Loucy (cell line): Measurements from ENCODE around the gene SKA1.
"Not testable (repeated sequence)": the region's sequence is repeated elsewhere in the genome, so short reads cannot be mapped to it uniquely, and the experiment has no call there.

Experiments
- H2AFZ ChIP-seq: fragments of 200-600 bp; sonication (generic); 2 replicates; pipeline ENCODE4 v1.6.0; 2016; ENCODE audit warnings: antibody characterized with exemption, mild to moderate bottlenecking, low read length, moderate library complexity
- H3F3A ChIP-seq: fragments of 200-600 bp; 2 replicates; pipeline ENCODE4 v1.6.0; 2016; ENCODE audit warnings: antibody characterized with exemption, low read depth, mild to moderate bottlenecking
- H3K27me3 ChIP-seq: fragments of 200-600 bp; sonication (generic); 2 replicates; pipeline ENCODE4 v1.6.1; 2014; ENCODE audit warnings: low read length, mild to moderate bottlenecking; ENCODE audit not compliant: insufficient read depth, poor library complexity, severe bottlenecking
- H3K36me3 ChIP-seq: fragments of 200-600 bp; sonication (generic); 2 replicates; pipeline ENCODE4 v1.6.1; 2016; ENCODE audit warnings: low read length; ENCODE audit not compliant: insufficient read depth
- H3K4me1 ChIP-seq: fragments of 200-600 bp; sonication (generic); 2 replicates; pipeline ENCODE4 v1.5.1; 2014; ENCODE audit warnings: low read length, mild to moderate bottlenecking; ENCODE audit not compliant: insufficient read depth, poor library complexity, severe bottlenecking
- H3K4me2 ChIP-seq: fragments of 200-600 bp; sonication (generic); 2 replicates; pipeline ENCODE4 v1.6.0; 2014; ENCODE audit warnings: antibody characterized with exemption, low read length, low read depth, mild to moderate bottlenecking; ENCODE audit not compliant: poor library complexity, severe bottlenecking
- H3K4me3 ChIP-seq: fragments of 200-600 bp; sonication (generic); 2 replicates; pipeline ENCODE4 v1.5.1; 2014; ENCODE audit warnings: low read length, mild to moderate bottlenecking, mixed read lengths; ENCODE audit not compliant: poor library complexity, severe bottlenecking
- H3K79me2 ChIP-seq: fragments of 200-600 bp; sonication (generic); 2 replicates; pipeline ENCODE4 v1.6.1; 2014; ENCODE audit warnings: low read length; ENCODE audit not compliant: insufficient read depth
- H3K9ac ChIP-seq: fragments of 200-600 bp; sonication (generic); 2 replicates; pipeline ENCODE4 v1.6.0; 2014; ENCODE audit warnings: mild to moderate bottlenecking, low read depth, low read length, moderate library complexity; ENCODE audit not compliant: poor library complexity, severe bottlenecking
- H3K9me2 ChIP-seq: fragments of 200-600 bp; sonication (generic); replicated peaks from 2 replicates; pipeline ENCODE4 v1.6.1; 2016; ENCODE audit warnings: low read depth, low read length, mixed read lengths
- H3K9me3 ChIP-seq: fragments of 200-600 bp; sonication (generic); 2 replicates; pipeline ENCODE4 v1.6.1; 2014; ENCODE audit warnings: mild to moderate bottlenecking, antibody characterized with exemption, low read length, low read depth; ENCODE audit not compliant: insufficient read depth
- H4K20me1 ChIP-seq: fragments of 200-600 bp; sonication (generic); 2 replicates; pipeline ENCODE4 v1.6.0; 2014; ENCODE audit warnings: antibody characterized with exemption, low read length, mild to moderate bottlenecking; ENCODE audit not compliant: insufficient read depth, poor library complexity, severe bottlenecking
- EZH2phosphoT487 ChIP-seq: fragments of 200-600 bp; IDR thresholded peaks from 2 replicates; pipeline ENCODE4 v1.6.1; 2018; ENCODE audit warnings: antibody characterized with exemption, mild to moderate bottlenecking, moderate library complexity, borderline replicate concordance
- TF ChIP-seq, protein P1 (sequence below): fragments of 200-600 bp; sonication (generic); conservative IDR thresholded peaks from 2 replicates; pipeline ENCODE4 v1.5.1; 2014; ENCODE audit warnings: mild to moderate bottlenecking, antibody characterized with exemption, low read length

SKA1 gene

DNA sequence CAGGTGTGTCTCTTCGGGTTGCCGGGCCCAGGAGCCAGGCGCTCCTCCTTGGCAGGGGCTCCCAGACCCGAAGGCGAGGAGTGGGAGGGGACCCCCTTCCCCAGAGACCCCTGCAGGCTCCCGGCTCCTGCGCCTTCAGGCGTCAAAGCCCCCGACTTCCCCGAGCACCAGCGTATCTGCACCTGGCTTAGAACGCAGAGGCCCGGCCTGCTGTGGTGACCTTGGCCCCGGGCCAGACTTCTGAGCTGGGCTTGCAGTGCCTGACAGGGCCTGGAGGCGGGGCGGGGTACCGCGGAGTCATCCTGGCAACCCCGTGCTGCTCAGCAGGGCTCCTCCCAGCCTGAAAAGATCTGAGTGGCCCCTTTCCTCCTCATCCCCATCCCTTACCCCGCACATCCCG lies 27.0 kb downstream of the SKA1 start:
- no peaks in the 10 kb centered on the region for H3K9me3 ChIP-seq
- no peak for TF ChIP-seq EZH2phosphoT487
- TF ChIP-seq, protein P1, sequence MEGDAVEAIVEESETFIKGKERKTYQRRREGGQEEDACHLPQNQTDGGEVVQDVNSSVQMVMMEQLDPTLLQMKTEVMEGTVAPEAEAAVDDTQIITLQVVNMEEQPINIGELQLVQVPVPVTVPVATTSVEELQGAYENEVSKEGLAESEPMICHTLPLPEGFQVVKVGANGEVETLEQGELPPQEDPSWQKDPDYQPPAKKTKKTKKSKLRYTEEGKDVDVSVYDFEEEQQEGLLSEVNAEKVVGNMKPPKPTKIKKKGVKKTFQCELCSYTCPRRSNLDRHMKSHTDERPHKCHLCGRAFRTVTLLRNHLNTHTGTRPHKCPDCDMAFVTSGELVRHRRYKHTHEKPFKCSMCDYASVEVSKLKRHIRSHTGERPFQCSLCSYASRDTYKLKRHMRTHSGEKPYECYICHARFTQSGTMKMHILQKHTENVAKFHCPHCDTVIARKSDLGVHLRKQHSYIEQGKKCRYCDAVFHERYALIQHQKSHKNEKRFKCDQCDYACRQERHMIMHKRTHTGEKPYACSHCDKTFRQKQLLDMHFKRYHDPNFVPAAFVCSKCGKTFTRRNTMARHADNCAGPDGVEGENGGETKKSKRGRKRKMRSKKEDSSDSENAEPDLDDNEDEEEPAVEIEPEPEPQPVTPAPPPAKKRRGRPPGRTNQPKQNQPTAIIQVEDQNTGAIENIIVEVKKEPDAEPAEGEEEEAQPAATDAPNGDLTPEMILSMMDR, result no peak
- no peaks in the 10 kb centered on the region for H4K20me1 ChIP-seq
- no peaks in the 10 kb centered on the region for H3K9me2 ChIP-seq
- H2AFZ ChIP-seq, result no peak overlapping the region
- H3K4me1 ChIP-seq, result no peaks in the 10 kb centered on the region
- no peaks in the 10 kb centered on the region for H3K36me3 ChIP-seq
- no peak overlapping the region for H3K9ac ChIP-seq
- no peak overlapping the region for H3K4me3 ChIP-seq
- H3K79me2 ChIP-seq, result no peaks in the 10 kb centered on the region
- no peaks in the 10 kb centered on the region for H3K27me3 ChIP-seq
- no peaks in the 10 kb centered on the region for H3F3A ChIP-seq
- H3K4me2 ChIP-seq, result no peak overlapping the region

DNA sequence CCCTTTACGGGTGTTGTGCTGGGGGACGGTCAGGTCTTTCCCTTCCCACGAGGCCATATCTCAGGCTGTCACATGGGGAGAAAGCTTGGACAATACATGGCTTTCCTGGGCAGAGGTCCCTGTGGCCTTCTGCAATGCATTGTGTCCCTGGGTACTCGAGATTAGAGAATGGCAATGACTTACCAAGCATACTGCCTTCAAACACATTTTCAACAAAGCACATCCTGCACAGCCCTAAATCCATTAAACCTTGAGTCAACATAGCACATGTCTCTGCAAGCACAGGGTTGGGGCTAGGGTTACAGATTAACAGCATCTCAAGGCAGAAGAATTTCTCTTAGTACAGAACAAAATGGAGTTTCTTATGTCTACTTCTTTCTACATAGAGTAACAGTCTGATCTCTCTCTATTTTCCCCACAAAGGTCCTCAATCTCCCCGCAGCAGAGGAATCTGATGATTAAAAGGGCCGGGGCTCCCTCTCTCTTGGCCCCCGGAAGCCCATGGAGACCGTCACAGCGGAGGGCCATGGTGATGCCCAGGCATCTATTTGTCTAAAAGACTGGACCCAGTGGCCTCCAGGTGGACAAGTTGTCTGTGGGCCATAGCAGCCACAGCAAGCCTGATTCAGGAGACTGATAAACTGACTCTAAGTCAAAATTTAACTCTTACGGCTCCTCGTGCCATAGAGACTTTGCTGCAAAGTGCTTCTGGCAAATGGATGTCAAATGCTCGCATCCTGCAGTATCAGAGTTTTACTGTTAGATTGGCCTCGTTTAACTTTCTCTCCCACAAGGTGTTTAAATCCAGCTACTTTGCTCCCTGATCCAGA lies 30.1 kb downstream of the SKA1 start:
- not testable (repeated sequence) for H3K79me2 ChIP-seq, H4K20me1 ChIP-seq, H3K4me1 ChIP-seq, H2AFZ ChIP-seq, H3F3A ChIP-seq, H3K9ac ChIP-seq, H3K27me3 ChIP-seq, H3K4me3 ChIP-seq, H3K36me3 ChIP-seq, H3K4me2 ChIP-seq, H3K9me2 ChIP-seq, H3K9me3 ChIP-seq

GRCh38 chr18:50405582-50406271 lies 30.9 kb downstream of the SKA1 start:
- no peaks in the 10 kb centered on the region for H3K9me3 ChIP-seq
- TF ChIP-seq EZH2phosphoT487, result no peak
- TF ChIP-seq, protein P1, result no peak
- H4K20me1 ChIP-seq, result no peaks in the 10 kb centered on the region
- no peak overlapping the region for H3K4me2 ChIP-seq
- H3K79me2 ChIP-seq, result no peaks in the 10 kb centered on the region
- H3K4me1 ChIP-seq, result no peaks in the 10 kb centered on the region
- no peaks in the 10 kb centered on the region for H3K27me3 ChIP-seq
- H3K9ac ChIP-seq, result no peak overlapping the region
- H3F3A ChIP-seq, result no peaks in the 10 kb centered on the region
- H3K4me3 ChIP-seq, result no peak overlapping the region
- no peaks in the 10 kb centered on the region for H3K36me3 ChIP-seq
- H2AFZ ChIP-seq, result no peak overlapping the region
- H3K9me2 ChIP-seq, result no peaks in the 10 kb centered on the region
